Mucosa of gallbladder (tissue), 1 donor: ENCODE results near the gene NEK1. TPM values are rescaled to one million over a fixed set of nuclear protein-coding genes. Genes with fewer than 3 reads are reported as not detected.
A peak's percentile ranks its signal among the peaks of the same experiment; 100 is the strongest.

ENCODE experiments used
- DNase-seq: peaks from one replicate; pipeline ENCODE4 v3.0.0-alpha.2; 2020; ENCODE audit warnings: low spot score
- total RNA-seq: library from RNA; stranded (reverse); gene quantifications from one replicate; pipeline ENCODE4 v1.2.1, GENCODE V29; 2021
- donor health status: DM: no; HTN: no; CAD: no.

NEK1 gene, protein sequence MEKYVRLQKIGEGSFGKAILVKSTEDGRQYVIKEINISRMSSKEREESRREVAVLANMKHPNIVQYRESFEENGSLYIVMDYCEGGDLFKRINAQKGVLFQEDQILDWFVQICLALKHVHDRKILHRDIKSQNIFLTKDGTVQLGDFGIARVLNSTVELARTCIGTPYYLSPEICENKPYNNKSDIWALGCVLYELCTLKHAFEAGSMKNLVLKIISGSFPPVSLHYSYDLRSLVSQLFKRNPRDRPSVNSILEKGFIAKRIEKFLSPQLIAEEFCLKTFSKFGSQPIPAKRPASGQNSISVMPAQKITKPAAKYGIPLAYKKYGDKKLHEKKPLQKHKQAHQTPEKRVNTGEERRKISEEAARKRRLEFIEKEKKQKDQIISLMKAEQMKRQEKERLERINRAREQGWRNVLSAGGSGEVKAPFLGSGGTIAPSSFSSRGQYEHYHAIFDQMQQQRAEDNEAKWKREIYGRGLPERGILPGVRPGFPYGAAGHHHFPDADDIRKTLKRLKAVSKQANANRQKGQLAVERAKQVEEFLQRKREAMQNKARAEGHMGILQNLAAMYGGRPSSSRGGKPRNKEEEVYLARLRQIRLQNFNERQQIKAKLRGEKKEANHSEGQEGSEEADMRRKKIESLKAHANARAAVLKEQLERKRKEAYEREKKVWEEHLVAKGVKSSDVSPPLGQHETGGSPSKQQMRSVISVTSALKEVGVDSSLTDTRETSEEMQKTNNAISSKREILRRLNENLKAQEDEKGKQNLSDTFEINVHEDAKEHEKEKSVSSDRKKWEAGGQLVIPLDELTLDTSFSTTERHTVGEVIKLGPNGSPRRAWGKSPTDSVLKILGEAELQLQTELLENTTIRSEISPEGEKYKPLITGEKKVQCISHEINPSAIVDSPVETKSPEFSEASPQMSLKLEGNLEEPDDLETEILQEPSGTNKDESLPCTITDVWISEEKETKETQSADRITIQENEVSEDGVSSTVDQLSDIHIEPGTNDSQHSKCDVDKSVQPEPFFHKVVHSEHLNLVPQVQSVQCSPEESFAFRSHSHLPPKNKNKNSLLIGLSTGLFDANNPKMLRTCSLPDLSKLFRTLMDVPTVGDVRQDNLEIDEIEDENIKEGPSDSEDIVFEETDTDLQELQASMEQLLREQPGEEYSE (N-terminal part only)
- 13.8 TPM for total RNA-seq

DNA sequence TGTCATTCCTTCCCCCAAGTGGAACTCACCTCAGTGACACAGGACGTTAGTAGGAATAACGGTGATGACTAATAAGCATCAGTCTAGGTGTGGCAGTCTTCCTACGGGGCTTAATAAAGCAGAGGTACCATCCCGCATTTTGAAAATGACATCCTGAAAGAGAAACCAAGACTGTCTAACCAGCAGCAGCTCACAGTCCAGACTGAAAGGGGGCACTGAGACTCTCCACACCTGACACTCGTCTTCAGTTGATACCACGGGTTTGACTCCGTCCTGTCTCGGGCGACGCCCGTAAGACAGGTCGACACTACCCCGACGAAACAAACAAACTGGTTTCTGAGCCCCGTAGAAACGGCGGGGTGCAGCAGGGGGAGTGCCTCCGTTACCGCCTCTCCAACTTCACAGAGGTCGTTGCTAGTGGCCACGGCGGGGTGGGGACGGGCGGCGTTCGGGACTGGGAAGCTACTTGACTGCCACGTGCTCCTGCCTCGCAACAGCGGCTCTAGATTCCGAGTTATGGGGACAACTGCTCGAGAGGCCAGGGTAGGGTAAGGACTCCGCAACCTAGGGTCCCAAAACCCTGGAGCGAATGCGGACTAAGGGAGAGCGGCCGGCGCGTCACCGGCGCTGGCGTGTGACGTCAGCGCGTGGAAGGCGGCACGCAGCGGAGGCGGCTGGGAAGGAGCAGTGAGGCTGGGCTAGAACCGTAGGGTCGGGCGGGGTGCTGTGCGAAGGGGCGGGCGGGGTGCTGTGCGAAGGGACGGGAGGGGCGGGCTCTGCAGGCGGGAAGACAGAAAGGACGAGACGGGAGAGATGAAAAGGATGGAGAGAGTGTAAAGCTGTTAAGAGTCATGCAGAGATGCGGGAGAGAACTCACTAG, at the start of gene NEK1:
Gene NEK1, minus strand, starts transcription at position 593 of the 880 bp plus-strand sequence. CDS start 9,953 bp downstream, outside the sequence.
- peak; percentile 81 for DNase-seq

DNA sequence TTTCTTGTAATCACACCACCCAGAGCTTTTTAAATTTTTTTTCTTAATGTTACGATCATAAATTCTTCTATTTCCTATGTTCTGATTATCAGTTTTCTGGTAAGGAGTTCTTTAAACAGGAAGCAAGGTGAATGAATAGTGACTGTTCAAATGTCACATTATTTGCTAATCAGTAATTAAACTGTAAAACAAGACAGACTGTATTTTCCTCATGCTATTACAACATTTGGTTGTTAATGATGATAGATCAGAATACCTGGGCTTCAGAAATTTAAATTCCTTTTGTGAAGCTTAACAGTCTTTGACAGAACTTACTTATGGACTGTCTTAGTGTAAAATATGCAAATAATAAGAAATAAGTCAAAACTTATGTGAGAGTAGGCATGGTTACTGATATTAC, 49.4 kb upstream of the NEK1 start:
- no peak for DNase-seq

DNA sequence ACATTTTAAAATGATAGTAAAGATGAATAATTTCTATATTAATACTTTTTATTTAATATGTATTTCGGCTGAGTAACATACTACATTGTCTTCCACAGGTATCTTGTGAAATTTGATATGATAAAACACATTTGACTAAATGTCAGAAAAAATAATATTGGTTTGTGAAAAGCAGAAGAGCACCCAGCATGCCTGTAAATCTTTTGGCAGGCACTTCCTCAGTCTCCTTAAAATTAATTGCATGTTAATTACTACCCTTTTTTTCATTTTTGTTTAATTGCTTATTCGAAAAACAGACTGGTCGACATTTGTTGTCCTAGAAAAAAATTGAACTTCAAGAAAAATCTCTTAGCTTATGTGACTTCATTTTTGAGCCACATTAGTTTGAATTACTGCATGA, 48.5 kb upstream of the NEK1 start:
- DNase-seq = no peak

DNA sequence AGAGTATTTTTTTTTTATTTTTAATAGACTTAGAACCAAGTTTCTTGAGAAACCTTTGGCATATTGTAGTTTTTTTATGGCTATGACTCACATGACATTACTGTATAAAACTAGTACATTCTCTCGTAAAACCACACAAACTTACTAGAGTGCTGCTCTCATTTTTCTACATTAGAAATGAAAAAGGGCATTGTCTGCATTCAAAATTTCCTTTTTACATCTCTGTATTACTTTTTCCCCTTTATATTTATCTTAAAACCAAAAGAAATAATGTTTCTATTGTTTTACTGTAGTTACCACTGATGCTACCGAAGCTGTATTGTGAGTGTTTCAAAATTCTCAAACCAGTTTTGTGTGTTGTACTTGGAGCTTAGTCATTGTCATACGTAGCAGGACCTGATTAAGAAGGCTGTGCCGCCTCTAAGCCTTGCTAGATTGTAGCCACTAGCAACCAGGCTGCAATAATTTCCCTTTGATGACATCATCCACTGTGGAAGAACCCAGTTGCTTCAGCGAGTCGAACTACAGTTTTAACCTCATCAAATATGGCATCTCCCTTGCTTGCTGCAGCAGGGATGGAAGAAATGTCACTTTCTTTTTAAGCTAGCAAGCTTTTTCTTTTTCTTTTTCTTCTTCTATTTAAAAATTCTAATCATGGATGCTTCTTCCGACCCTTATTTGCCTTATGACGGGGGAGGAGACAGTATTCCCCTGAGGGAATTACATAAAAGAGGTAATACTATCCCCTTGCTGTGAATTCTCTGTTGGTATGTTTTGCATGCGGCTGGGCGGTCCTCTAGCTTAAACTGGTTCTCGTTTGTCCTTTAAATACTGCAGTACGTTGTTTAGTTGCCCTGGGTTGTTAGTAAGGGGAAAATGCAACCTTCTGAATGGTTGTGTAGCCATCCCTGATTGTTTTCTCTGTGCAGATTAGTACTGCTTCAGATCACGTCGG, 47.6 kb upstream of the NEK1 start:
- peak; percentile 89 for DNase-seq

DNA sequence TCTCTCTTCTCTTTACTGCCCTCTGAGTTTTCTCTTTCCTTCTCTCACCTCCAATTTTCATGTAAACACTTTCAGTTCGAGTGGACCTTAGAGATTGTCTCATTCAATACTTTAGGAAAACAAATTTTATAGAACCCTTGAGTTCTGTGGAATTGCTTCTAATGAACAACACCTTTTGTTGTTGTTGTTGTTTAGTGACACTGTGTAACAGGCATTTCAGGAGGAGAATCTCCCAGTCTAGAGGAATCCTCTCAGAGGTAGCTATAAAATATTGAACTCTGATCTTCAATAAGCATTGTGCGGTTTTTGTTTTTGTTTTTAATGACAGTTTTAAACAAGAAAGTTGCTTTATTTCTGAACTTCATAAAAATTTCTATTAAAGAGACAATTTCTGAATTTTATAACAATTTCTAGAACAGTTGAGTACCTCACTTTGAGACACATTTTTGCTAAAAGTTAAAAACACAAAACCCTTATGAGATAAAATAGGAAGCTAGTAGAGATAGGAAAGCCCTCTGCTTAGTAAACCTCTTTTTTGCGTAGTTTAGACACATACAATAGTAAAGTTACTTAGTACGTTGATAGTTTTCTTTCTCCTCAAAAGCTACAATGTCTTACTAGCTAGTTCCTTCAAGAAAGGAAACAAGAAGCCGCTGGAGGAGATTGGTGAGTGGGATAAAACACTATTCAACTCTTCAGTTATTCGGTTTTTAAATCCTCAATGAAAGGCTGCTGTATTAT, 46.8 kb upstream of the NEK1 start:
- DNase-seq = no peak

DNA sequence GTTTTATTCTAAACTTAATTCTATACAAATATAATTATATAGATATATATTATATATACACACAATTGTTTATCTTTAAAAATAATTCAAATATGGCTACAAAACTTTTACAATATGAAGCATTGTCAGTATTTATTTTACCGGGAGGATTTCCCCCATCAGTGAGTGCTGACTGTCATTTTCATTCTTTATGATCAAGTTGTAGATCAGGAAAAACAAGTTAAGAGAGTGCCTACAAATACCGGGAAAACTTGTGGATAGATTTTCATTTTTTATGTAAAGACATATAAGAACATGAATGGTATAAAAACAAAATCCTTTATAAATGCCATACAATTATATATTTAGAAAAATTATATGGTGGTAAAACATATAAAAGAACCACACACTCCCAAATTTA, 45.8 kb upstream of the NEK1 start:
- no peak for DNase-seq

DNA sequence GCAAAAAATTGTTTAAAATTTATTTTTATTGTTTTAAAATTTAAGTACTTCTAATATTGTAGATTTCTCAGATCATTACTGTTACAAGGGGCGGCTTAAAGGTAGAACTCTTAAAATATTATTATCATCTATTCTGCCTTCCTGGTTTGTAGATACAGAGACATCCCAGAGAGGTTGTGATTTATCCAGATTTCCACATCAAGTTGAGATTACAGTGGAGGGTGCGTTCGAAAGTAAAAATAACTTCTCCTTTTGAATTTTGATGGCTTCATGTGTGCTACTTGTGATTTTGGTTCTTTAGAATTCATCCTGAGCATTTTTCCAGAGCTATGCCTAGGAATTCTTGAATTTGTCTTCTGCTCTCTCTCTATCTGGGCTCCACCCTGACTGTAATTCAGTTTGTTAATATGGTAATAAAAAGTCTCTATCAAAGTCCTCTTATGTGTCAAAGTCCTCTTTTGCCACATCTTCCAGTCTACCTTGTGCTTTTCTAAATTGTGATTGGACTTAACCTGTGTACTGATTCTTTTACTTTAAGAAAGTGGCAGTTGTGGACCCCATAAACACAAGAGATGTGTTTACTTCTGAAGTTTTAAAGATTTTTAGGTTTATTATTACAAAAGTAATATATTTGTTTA, 45.2 kb upstream of the NEK1 start:
- DNase-seq = no peak

DNA sequence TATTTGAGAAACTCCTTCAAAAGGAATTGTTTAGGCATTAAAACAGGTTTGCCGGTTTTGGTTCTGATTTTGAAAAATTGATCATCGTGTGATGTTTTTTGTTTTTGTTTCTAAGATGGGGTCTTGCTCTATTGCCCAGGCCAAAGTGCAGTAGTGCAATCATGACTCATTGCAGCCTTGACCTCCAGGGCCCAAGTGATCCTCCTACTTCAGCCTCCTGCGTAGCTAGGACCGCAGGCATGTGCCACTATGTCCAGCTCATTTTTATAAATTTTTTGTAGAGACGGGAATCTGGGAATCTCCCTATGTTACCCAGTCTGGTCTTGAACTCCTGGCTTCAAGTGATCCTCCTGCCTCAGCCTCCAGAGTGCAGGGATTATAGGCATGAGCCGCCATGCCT, 43.0 kb upstream of the NEK1 start:
- no peak for DNase-seq

DNA sequence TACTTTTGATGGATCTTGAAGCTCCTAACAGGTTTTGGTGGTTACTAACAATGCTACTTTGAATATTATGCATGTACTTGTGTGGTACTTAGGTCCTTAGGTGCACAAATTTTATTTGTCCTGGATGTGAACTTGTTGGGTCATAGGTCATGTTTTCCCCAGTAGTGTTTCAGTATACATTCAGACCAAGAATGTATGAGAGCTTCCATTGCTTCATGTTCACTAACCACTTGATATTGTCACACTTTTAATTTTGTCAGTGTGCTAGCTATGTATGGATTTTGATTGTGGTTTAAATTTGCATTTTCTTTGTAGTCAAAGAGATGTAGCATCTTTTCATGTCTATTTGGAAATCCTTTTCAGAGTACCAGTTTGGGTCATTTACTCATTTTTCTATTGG, 40.2 kb upstream of the NEK1 start:
- no peak for DNase-seq

DNA sequence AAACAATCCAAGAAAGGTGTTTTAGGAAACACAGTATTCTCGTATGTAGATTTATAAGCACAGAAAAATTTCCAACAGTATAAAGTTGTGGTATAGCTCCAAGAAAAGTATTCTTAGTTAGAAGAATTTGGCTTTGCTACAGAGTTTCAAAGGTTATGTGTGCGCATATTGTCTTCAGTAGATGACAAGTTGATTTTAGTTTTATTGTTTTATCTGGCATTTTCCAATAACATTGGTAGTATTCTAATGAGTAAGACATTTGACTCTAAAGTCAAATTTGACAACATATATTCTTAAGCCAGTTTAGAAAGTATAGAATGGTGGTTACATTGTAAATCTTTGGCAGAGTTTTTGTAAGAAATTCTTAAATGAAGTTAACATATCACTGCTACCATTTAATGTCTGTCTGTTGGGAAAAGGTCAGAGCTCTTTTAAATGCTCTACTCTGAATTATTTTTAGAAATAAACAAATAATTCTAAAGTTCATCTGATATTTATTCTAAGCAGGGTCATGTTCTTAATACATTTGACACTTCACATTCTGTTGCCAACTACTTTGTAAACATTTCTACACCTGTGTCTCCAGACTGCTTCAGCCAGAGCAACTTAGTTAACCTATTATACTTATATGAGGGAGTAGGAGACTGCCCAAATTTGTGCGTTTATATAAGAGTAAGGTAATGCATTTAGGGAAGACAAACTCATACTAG, 38.0 kb upstream of the NEK1 start:
- DNase-seq = no peak

DNA sequence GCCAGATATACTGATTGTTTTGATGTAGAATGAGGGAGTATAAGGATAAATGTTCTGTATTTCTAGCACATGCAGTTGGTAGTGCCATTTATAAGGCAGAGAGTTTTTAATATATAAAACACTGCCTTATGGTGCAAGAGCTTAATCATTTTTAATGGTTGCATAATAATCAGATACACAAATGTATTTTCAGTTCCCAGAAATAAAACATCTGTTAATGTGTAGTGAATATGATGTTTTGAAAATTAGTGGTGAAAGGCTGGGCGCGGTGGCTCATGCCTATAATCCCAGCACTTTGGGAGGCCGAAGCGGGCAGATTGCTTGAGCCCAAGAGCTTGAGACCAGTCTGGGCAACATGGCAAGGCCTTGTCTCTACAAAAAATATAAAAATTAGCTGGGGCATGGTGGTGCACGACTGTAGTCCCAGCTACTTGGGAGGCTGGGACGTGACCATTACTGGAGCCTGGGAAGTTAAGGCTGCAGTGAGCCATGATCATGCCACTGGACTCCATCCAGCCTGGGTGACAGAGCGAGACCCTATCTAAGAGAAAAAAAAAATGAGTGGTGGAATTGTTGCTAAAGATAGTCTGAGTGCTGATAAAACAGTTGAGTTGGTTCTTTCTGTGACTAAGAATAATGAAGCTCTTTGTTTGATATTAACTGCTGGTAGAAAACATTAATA, 37.3 kb upstream of the NEK1 start:
- no peak for DNase-seq

DNA sequence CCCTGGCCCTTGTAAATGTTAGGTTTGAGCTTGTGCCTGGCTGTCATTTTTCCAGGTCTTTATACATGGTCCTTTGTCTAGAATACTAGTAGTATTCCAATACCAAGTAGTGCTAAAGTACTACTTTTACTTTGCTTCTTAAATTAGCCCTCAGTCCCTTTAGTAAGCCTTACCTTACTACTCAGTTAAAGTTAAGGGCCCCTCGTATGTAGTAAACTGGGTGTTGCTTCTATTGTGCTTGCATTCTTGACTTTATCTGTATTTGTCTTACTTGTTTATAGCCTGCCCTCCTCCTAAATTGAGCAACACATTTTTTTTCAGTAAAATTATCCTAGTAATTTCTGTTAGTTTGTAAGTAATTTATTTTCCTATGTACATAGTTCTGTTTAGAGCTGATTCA, 33.2 kb upstream of the NEK1 start:
- no peak for DNase-seq

DNA sequence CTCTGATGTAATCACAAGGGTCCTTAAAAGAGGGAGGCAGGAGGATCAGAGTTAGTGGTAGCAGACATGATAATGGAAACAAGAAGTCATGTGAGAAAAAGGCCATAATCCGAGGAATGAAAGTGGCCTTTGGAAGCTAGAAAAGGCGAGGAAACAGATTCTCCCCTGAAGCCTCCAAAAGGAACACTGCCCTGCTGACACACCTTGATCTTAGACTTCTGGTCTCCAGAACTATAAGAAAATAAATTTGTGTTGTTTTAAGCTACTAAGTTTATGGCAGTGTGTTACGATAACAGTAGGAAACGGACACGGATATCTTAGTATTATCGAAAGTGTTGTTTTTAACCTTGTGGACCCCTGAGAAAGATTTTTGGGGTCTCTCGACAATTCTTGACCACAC, 32.4 kb upstream of the NEK1 start:
- DNase-seq = no peak

DNA sequence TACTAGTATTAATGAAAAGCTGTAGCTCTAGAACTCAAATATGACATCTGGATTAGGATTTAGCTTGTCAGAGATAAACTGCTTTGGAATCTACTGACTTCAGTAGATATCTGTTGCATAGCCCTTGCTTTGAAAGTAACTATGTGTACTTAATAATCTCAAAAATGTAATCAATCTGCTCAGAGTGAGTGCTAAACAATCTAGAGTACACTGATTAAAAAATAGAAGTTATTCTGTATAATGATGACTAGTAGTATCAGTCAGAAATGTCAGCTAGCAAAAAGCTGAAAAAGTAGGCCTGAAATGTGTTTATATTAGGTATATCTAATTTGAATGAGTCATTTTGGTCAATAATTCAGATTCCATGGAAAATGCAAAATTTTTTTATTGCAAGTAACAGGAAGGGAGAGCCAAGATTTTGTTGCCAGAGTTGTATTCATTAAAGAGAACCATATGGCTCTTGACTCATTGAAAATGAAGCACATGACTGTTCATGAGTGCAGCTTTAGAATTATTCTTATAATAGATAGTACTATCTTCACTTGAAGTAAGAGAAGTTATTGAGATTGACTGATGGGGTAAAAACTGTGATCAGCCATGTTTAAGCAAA, 28.0 kb upstream of the NEK1 start:
- DNase-seq = no peak

DNA sequence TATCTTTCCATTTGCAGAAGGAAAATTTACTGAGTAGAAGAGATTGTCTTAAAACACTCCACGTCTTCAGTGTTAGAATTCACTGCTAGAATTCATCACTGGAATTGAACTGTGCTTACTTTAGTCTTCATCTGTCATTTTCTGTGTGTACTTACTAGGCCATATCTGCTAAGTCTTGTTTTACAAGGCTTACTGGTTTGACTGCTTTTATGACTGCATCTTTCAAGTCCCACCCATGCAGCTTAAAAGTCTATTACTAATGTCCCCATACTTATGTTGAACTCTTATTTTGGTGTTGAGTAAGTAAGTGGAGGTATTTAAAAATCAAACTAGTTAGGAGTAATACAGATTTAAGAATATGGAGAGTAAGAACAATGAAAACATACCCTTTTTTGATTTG, 22.6 kb upstream of the NEK1 start:
- no peak for DNase-seq

DNA sequence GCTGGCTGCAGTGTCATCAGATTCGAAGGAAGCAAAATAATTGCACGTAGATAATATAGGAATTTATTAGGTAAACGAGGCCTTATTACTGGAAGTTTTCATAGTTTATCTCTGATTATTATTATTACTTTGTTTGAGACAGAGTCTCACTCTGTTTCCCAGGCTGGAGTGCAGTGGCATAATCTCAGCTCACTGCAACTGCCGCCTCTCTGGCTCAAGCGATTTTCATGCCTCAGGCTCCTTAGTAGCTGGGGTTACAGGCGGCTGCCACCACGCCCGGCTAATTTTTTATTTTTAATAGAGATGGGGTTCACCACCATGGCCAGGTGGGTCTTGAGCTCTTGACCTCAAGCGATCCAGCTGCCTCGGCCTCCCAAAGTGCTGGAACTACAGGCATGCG, 20.5 kb upstream of the NEK1 start:
- no peak for DNase-seq

DNA sequence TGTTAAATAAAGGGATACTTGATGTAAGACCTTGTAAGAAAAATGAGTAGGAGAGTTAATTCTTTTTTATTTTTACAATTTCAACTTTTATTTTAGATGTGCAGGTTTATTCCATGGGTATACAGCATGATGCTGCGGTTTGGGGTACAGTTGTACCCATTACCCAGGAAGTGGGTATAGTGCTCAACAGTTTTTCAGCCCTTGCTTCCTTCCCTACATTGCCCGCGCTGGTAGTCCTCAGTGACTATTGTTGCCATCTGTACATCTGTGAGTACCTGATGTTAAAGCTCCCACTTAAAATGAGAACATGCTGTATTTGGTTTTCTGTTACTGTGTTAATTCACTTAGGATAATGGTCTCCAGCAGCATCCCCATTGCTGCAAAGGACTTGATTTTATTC, 17.7 kb upstream of the NEK1 start:
- no peak for DNase-seq
